Thymus (tissue), 14 donors: ENCODE results near the gene CCL4L2. TPM values are rescaled to one million over a fixed set of nuclear protein-coding genes. Genes with fewer than 3 reads are reported as not detected.
"Not testable (repeated sequence)": the region's sequence is repeated elsewhere in the genome, so short reads cannot be mapped to it uniquely, and the experiment has no call there.

Experiments
- DNase-seq, 9 donors: peaks; one replicate each; pipeline ENCODE4 v3.0.0-alpha.2; 2013; ENCODE audit warnings: low spot score in 9 of 9, low read depth in 6 of 9, missing footprints in 1 of 9
- H3K27ac ChIP-seq, 2 donors: one replicate each; pipeline ENCODE4 v1.5.1; 2013; ENCODE audit warnings: control low read depth in 1 of 2, low read depth in 1 of 2, low read length in 1 of 2, mild to moderate bottlenecking in 1 of 2, moderate library complexity in 1 of 2
- H3K27me3 ChIP-seq, 2 donors: one replicate each; pipeline ENCODE4 v1.5.1; 2013; ENCODE audit warnings: low read length in 1 of 2; ENCODE audit not compliant: control insufficient read depth in 2 of 2, insufficient read depth in 1 of 2
- H3K36me3 ChIP-seq, 2 donors: one replicate each; pipeline ENCODE4 v1.5.1; 2013; ENCODE audit warnings: low read length in 1 of 2, mild to moderate bottlenecking in 1 of 2, moderate library complexity in 1 of 2; ENCODE audit not compliant: control insufficient read depth in 2 of 2, insufficient read depth in 2 of 2
- H3K4me1 ChIP-seq, 2 donors: one replicate each; pipeline ENCODE4 v1.5.1; 2013; ENCODE audit warnings: low read length in 2 of 2; ENCODE audit not compliant: control insufficient read depth in 2 of 2, insufficient read depth in 2 of 2
- H3K4me3 ChIP-seq, 2 donors: one replicate each; pipeline ENCODE4 v1.5.1; 2013; ENCODE audit warnings: low read length in 2 of 2, control low read depth in 1 of 2, mild to moderate bottlenecking in 1 of 2
- H3K9me3 ChIP-seq, 2 donors: one replicate each; pipeline ENCODE4 v1.5.1; 2013; ENCODE audit warnings: low read length in 1 of 2, mild to moderate bottlenecking in 1 of 2; ENCODE audit not compliant: control insufficient read depth in 2 of 2, insufficient read depth in 1 of 2
- WGBS: extraction: QIAGEN DNeasy Blood & Tissue Kit; methylation state at CpG from one replicate; pipeline ENCODE4 v1.1.7; 2013; 5-methylcytosine and 5-hydroxymethylcytosine counted together
- long read RNA-seq, 10 donors: transcript quantifications; one replicate each; lab custom pipeline, GENCODE V29; 2026
- polyA plus RNA-seq: library from polyadenylated mRNA; stranded (reverse); fragments of 200-250 nt; gene quantifications from one replicate; pipeline ENCODE4 v1.2.3, GENCODE V29; 2013
- total RNA-seq: library from RNA; stranded (reverse); fragments of 120-200 nt; gene quantifications from one replicate; pipeline ENCODE4 v1.2.4, GENCODE V29; 2013
- donor health status: healthy.

The CCL4L2 gene
- total RNA-seq (11.8 TPM), polyA plus RNA-seq (2.4 TPM)
- long read RNA-seq, donor 1: 0 reads
- long read RNA-seq, donor 2: 0 reads
- long read RNA-seq, donor 3, transcript CCL4L2-217 (3 exons, 667 nt): major isoform, 9 of 12 reads
- long read RNA-seq, donor 3, partial matches to known transcripts: 0 of 12 reads
- long read RNA-seq, donor 3, other reads (novel, unspliced or antisense): 0 of 12 reads
- long read RNA-seq, donor 4: 0 reads
- long read RNA-seq, donor 5, partial matches to known transcripts: 0 of 4 reads
- long read RNA-seq, donor 5, other reads (novel, unspliced or antisense): 0 of 4 reads
- long read RNA-seq, donor 6: 0 reads
- long read RNA-seq, donor 7: 0 reads
- long read RNA-seq, donor 8, partial matches to known transcripts: 0 of 1 reads
- long read RNA-seq, donor 8, other reads (novel, unspliced or antisense): 0 of 1 reads
- long read RNA-seq, donor 9: 0 reads
- long read RNA-seq, donor 10, partial matches to known transcripts: 0 of 2 reads
- long read RNA-seq, donor 10, other reads (novel, unspliced or antisense): 0 of 2 reads

- not testable (repeated sequence) for H3K27me3 ChIP-seq, H3K27ac ChIP-seq, H3K4me3 ChIP-seq, H3K9me3 ChIP-seq, H3K4me1 ChIP-seq, H3K36me3 ChIP-seq, DNase-seq
- WGBS: 38% methylated on average over 7 of the region's 7 CpGs
Observed at GRCh38 chr17:36210439-36211211, at the start of gene CCL4L2. TSS of gene CCL4L2 (plus strand) at chr17:36211063.

- not testable (repeated sequence) for H3K27ac ChIP-seq, DNase-seq, H3K27me3 ChIP-seq, H3K9me3 ChIP-seq, H3K36me3 ChIP-seq, H3K4me3 ChIP-seq, H3K4me1 ChIP-seq
- 76% methylated on average over 6 of the region's 8 CpGs for WGBS
Observed at GRCh38 chr17:36168836-36169235, 42.0 kb upstream of the CCL4L2 start.

GRCh38 chr17:36176536-36176935, 34.3 kb upstream of the CCL4L2 start, which contains the start of gene TBC1D3B:
TSS of gene TBC1D3B (minus strand) at chr17:36176636. CDS start at chr17:36175050, 1,586 bp downstream.
- not testable (repeated sequence) for H3K36me3 ChIP-seq, H3K4me3 ChIP-seq, DNase-seq, H3K9me3 ChIP-seq, H3K27ac ChIP-seq, H3K4me1 ChIP-seq, H3K27me3 ChIP-seq
- WGBS: no CpG with 5 or more reads among the region's 11 CpGs

GRCh38 chr17:36181446-36182175, 29.3 kb upstream of the CCL4L2 start:
- H3K9me3 ChIP-seq, H3K27ac ChIP-seq, H3K4me3 ChIP-seq, DNase-seq, H3K36me3 ChIP-seq, H3K4me1 ChIP-seq: not testable (repeated sequence)
- WGBS: 95% methylated on average over 6 of the region's 6 CpGs
- peaks cover 24 to 52% of the 10 kb centered on the region in 2 donors for H3K27me3 ChIP-seq

GRCh38 chr17:36182176-36183000, 28.5 kb upstream of the CCL4L2 start:
- Histone ChIP-seq H3K36me3 (no peaks in the 10 kb centered on the region), H3K4me1 (peaks cover 0 to 6% of the 10 kb centered on the region in 2 donors), H3K27me3 (peaks cover 24 to 52% of the 10 kb centered on the region in 2 donors), H3K27ac (no peak overlapping the region), H3K4me3 (peak overlapping the region; percentile 17 to 31), H3K9me3 (peaks cover 0 to 5% of the 10 kb centered on the region in 2 donors)
- 54% methylated on average over 48 of the region's 48 CpGs for WGBS
- no peak for DNase-seq

- no peaks in the 10 kb centered on the region for H3K36me3 ChIP-seq
- WGBS: 8% methylated on average over 76 of the region's 76 CpGs
- H3K4me3 ChIP-seq: peak overlapping the region; percentile 22 to 31
- H3K4me1 ChIP-seq: peaks cover 0 to 6% of the 10 kb centered on the region in 2 donors
- DNase-seq: peak in 1 of 9 donors; percentile 33
- no peak overlapping the region for H3K27ac ChIP-seq
- peaks cover 0 to 5% of the 10 kb centered on the region in 2 donors for H3K9me3 ChIP-seq
- peaks cover 24 to 58% of the 10 kb centered on the region in 2 donors for H3K27me3 ChIP-seq
Observed at GRCh38 chr17:36183001-36183971, 27.6 kb upstream of the CCL4L2 start.

GRCh38 chr17:36184023-36184765, 26.7 kb upstream of the CCL4L2 start:
- no peak for DNase-seq
- H3K36me3 ChIP-seq: no peaks in the 10 kb centered on the region
- peaks cover 0 to 5% of the 10 kb centered on the region in 2 donors for H3K9me3 ChIP-seq
- no peak overlapping the region for H3K27ac ChIP-seq
- H3K4me1 ChIP-seq: peaks cover 0 to 6% of the 10 kb centered on the region in 2 donors
- peaks cover 24 to 58% of the 10 kb centered on the region in 2 donors for H3K27me3 ChIP-seq
- 88% methylated on average over 12 of the region's 12 CpGs for WGBS
- peak overlapping the region in 1 of 2 donors; percentile 22 for H3K4me3 ChIP-seq
